Large intestine (tissue), 3 donors: ENCODE results near the gene PCDHGA9. TPM values are rescaled to one million over a fixed set of nuclear protein-coding genes. Genes with fewer than 3 reads are reported as not detected.
"Not testable (repeated sequence)": the region's sequence is repeated elsewhere in the genome, so short reads cannot be mapped to it uniquely, and the experiment has no call there.

ENCODE experiments used
- DNase-seq, 2 donors: peaks; one replicate each; pipeline versions ENCODE4 v3.0.0 to v3.0.0-alpha.2; 2013
- H3K27ac ChIP-seq: one replicate; pipeline ENCODE4 v1.5.1; 2013; ENCODE audit warnings: low read length
- H3K27me3 ChIP-seq: 2 replicates; pipeline ENCODE4 v1.6.1; 2013; ENCODE audit warnings: low read length; ENCODE audit not compliant: control insufficient read depth, insufficient read depth
- H3K36me3 ChIP-seq: 2 replicates; pipeline ENCODE4 v1.6.1; 2013; ENCODE audit warnings: low read length; ENCODE audit not compliant: control insufficient read depth, insufficient read depth
- H3K4me1 ChIP-seq: one replicate; pipeline ENCODE4 v1.6.1; 2013; ENCODE audit warnings: low read length; ENCODE audit not compliant: control insufficient read depth, insufficient read depth
- H3K4me3 ChIP-seq: one replicate; pipeline ENCODE4 v1.5.1; 2013; ENCODE audit warnings: low read length
- H3K9me3 ChIP-seq: one replicate; pipeline ENCODE4 v1.6.1; 2013; ENCODE audit warnings: mild to moderate bottlenecking, low read depth, low read length, moderate library complexity; ENCODE audit not compliant: control insufficient read depth
- WGBS: methylation state at CpG from one replicate; pipeline ENCODE4 v1.1.5; 2013; ENCODE audit warnings: low lambda C conversion rate; ENCODE audit not compliant: insufficient coverage; 5-methylcytosine and 5-hydroxymethylcytosine counted together
- polyA plus RNA-seq: library from polyadenylated mRNA; unstranded; fragments of 120-200 nt; gene quantifications from one replicate; pipeline ENCODE4 v1.2.1, GENCODE V29; 2013

The PCDHGA9 gene
- polyA plus RNA-seq, 1 donor, result 1.9 TPM

- no CpG with 5 or more reads among the region's 15 CpGs for WGBS
- peaks cover 47% of the 10 kb centered on the region for H3K27me3 ChIP-seq
Observed at GRCh38 chr5:141398608-141399007, 4.0 kb upstream of the PCDHGA9 start.

GRCh38 chr5:141399555-141400258, 2.9 kb upstream of the PCDHGA9 start:
- DNase-seq, result no peak
- Histone ChIP-seq H3K9me3 (peaks cover 46% of the 10 kb centered on the region), H3K27ac (no peak overlapping the region), H3K36me3 (no peaks in the 10 kb centered on the region), H3K27me3 (peaks cover 49% of the 10 kb centered on the region), H3K4me1 (no peaks in the 10 kb centered on the region), H3K4me3 (no peak overlapping the region)
- no CpG with 5 or more reads among the region's 61 CpGs for WGBS

More at GRCh38 chr5:141398608-141399007, 4.0 kb upstream of the PCDHGA9 start:
- H3K4me3 ChIP-seq, result no peak overlapping the region
- no peaks in the 10 kb centered on the region for H3K36me3 ChIP-seq
- DNase-seq, result no peak
- H3K9me3 ChIP-seq, result peaks cover 52% of the 10 kb centered on the region
- no peak overlapping the region for H3K27ac ChIP-seq
- no peaks in the 10 kb centered on the region for H3K4me1 ChIP-seq

DNA sequence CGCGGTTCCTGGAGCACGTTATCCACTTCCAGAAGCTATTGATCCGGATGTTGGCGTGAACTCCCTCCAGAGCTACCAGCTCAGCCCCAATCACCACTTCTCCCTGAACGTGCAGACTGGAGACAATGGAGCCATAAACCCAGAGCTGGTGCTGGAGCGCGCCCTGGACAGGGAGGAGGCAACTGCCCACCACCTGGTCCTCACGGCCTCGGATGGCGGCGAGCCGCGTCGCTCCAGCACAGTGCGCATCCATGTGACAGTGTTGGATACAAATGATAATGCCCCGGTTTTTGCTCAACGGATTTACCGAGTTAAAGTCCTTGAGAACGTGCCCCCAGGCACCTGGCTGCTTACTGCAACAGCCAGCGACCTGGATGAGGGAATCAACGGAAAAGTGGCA, 809 bp downstream of the PCDHGA9 start:
- no peak for DNase-seq
- Histone ChIP-seq H3K4me1 (no peaks in the 10 kb centered on the region), H3K9me3 (peaks cover 44% of the 10 kb centered on the region), H3K27ac (no peak overlapping the region), H3K27me3 (peaks cover 57% of the 10 kb centered on the region), H3K36me3 (no peaks in the 10 kb centered on the region), H3K4me3 (no peak overlapping the region)
- no CpG with 5 or more reads among the region's 22 CpGs for WGBS

- H3K4me1 ChIP-seq, H3K36me3 ChIP-seq, H3K27ac ChIP-seq: not testable (repeated sequence)
- Histone ChIP-seq H3K9me3 (peaks cover 49% of the 10 kb centered on the region), H3K4me3 (peak within 1 kb of the TSS; percentile 27), H3K27me3 (peaks cover 65% of the 10 kb centered on the region)
- 17% methylated on average over 1 of the region's 51 CpGs for WGBS
- peak in 1 of 2 donors; percentile 52 for DNase-seq
Observed at GRCh38 chr5:141407790-141408505, 5.4 kb downstream of the PCDHGA9 start, which contains the start of gene PCDHGB6. TSS of gene PCDHGB6 (plus strand) at chr5:141408021. CDS start at chr5:141408203, 182 bp downstream.

GRCh38 chr5:141409598-141410306, 7.2 kb downstream of the PCDHGA9 start:
- DNase-seq, result no peak
- peaks cover 63% of the 10 kb centered on the region for H3K27me3 ChIP-seq
- no peaks in the 10 kb centered on the region for H3K4me1 ChIP-seq
- peaks cover 45% of the 10 kb centered on the region for H3K9me3 ChIP-seq
- H3K27ac ChIP-seq, result no peak overlapping the region
- no peaks in the 10 kb centered on the region for H3K36me3 ChIP-seq
- H3K4me3 ChIP-seq, result no peak overlapping the region
- no CpG with 5 or more reads among the region's 64 CpGs for WGBS

- H3K27me3 ChIP-seq, result peaks cover 66% of the 10 kb centered on the region
- H3K9me3 ChIP-seq, result peaks cover 50% of the 10 kb centered on the region
- 70% methylated on average over 2 of the region's 3 CpGs for WGBS
- DNase-seq, result no peak
- no peaks in the 10 kb centered on the region for H3K4me1 ChIP-seq
- H3K36me3 ChIP-seq, result no peaks in the 10 kb centered on the region
- H3K27ac ChIP-seq, result no peak overlapping the region
- no peak overlapping the region for H3K4me3 ChIP-seq
Observed at GRCh38 chr5:141411575-141411974, 9.0 kb downstream of the PCDHGA9 start.

- Histone ChIP-seq H3K4me1 (no peaks in the 10 kb centered on the region), H3K27ac (no peak within 1 kb of the TSS), H3K4me3 (peak within 1 kb of the TSS; percentile 51), H3K36me3 (no peaks in the 10 kb centered on the region), H3K27me3 (peaks cover 68% of the 10 kb centered on the region), H3K9me3 (peaks cover 52% of the 10 kb centered on the region)
- peak in 1 of 2 donors; percentile 69 for DNase-seq
- no CpG with 5 or more reads among the region's 31 CpGs for WGBS
Observed at GRCh38 chr5:141412854-141413539, 10.4 kb downstream of the PCDHGA9 start, which contains the start of gene PCDHGA10. TSS of gene PCDHGA10 (plus strand) at chr5:141412987. CDS start at chr5:141413176, 189 bp downstream.

DNA sequence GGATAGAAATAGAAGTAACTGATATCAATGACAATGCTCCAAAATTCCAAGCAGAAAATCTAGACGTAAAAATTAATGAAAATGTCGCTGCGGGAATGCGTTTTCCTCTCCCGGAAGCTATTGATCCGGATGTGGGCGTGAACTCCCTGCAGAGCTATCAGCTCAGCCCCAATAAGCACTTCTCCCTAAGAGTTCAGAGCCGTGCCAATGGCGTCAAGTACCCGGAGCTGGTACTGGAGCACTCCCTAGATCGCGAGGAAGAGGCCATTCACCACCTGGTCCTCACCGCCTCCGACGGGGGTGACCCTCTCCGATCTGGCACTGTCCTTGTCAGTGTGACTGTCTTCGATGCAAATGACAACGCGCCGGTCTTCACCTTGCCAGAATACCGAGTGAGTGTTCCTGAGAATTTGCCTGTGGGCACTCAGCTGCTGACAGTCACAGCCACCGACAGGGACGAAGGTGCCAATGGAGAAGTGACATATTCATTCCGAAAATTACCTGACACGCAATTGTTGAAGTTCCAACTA, 11.0 kb downstream of the PCDHGA9 start:
- peak overlapping the region; percentile 51 for H3K4me3 ChIP-seq
- H3K9me3 ChIP-seq, result peaks cover 52% of the 10 kb centered on the region
- DNase-seq, result peak in 1 of 2 donors; percentile 22
- no peaks in the 10 kb centered on the region for H3K4me1 ChIP-seq
- no peaks in the 10 kb centered on the region for H3K36me3 ChIP-seq
- peaks cover 69% of the 10 kb centered on the region for H3K27me3 ChIP-seq
- no peak overlapping the region for H3K27ac ChIP-seq
- WGBS, result no CpG with 5 or more reads among the region's 25 CpGs

DNA sequence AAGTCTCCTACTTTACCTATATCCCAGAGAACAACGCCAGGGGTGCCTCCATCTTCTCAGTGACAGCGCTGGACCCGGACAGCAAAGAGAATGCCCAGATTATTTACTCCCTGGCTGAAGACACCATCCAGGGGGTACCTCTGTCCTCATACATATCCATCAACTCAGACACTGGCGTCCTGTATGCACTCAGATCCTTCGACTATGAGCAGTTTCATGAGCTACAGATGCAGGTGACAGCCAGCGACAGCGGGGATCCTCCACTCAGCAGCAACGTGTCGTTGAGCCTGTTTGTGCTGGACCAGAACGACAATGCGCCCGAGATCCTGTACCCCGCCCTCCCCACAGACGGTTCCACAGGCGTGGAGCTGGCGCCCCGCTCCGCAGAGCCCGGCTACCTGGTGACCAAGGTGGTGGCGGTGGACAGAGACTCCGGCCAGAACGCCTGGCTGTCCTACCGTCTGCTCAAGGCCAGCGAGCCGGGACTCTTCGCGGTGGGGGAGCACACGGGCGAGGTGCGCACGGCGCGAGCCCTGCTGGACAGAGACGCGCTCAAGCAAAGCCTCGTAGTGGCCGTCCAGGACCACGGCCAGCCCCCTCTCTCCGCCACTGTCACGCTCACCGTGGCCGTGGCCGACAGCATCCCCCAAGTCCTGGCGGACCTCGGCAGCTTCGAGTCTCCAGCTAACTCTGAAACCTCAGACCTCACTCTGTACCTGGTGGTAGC, 12.1 kb downstream of the PCDHGA9 start:
- no CpG with 5 or more reads among the region's 46 CpGs for whole genome bisulfite sequencing
- DNase-seq, H3K27ac ChIP-seq, H3K4me1 ChIP-seq, H3K36me3 ChIP-seq, H3K4me3 ChIP-seq: not testable (repeated sequence)
- Histone ChIP-seq H3K9me3 (peaks cover 51% of the 10 kb centered on the region), H3K27me3 (peaks cover 69% of the 10 kb centered on the region)
